Liver (tissue), 9 donors: ENCODE results near the gene DTNA. TPM values are rescaled to one million over a fixed set of nuclear protein-coding genes. Genes with fewer than 3 reads are reported as not detected.

Experiments
- DNase-seq: peaks from one replicate; pipeline ENCODE4 v3.0.0-alpha.2; 2017; ENCODE audit warnings: low spot score
- H3K27ac ChIP-seq, 2 donors: one replicate each; pipeline ENCODE4 v1.7.0; 2013; ENCODE audit warnings: inconsistent platforms in 2 of 2, low read length in 2 of 2, control low read depth in 1 of 2, low read depth in 1 of 2, mild to moderate bottlenecking in 1 of 2
- H3K27me3 ChIP-seq, 4 donors: one replicate each; pipeline versions ENCODE4 v1.6.1 to v1.7.0; 2013; ENCODE audit warnings: low read length in 3 of 4, inconsistent platforms in 1 of 4, mild to moderate bottlenecking in 1 of 4, moderate library complexity in 1 of 4; ENCODE audit not compliant: control insufficient read depth in 4 of 4, insufficient read depth in 4 of 4
- H3K36me3 ChIP-seq, 4 donors: one replicate each; pipeline versions ENCODE4 v1.6.1 to v1.7.0; 2013; ENCODE audit warnings: low read length in 3 of 4, mild to moderate bottlenecking in 3 of 4, low read depth in 1 of 4, moderate library complexity in 1 of 4; ENCODE audit not compliant: control insufficient read depth in 4 of 4, insufficient read depth in 3 of 4
- H3K4me1 ChIP-seq, 4 donors: one replicate each; pipeline versions ENCODE4 v1.6.1 to v1.7.0; 2013; ENCODE audit warnings: low read length in 3 of 4, mild to moderate bottlenecking in 3 of 4, moderate library complexity in 1 of 4; ENCODE audit not compliant: control insufficient read depth in 4 of 4, insufficient read depth in 4 of 4
- H3K4me3 ChIP-seq, 3 donors: one replicate each; pipeline versions ENCODE4 v1.6.1 to v1.7.0; 2013; ENCODE audit warnings: low read length in 3 of 3, control low read depth in 1 of 3, low read depth in 1 of 3, mild to moderate bottlenecking in 1 of 3
- H3K9ac ChIP-seq, 2 donors: one replicate each; pipeline ENCODE4 v1.7.0; 2013; ENCODE audit warnings: low read length in 2 of 2, mild to moderate bottlenecking in 2 of 2, moderate library complexity in 2 of 2, control low read depth in 1 of 2, low read depth in 1 of 2
- H3K9me3 ChIP-seq, 4 donors: one replicate each; pipeline versions ENCODE4 v1.6.1 to v1.7.0; 2013; ENCODE audit warnings: low read length in 3 of 4; ENCODE audit not compliant: control insufficient read depth in 4 of 4
- CTCF ChIP-seq: fragments of 150-350 bp; IDR thresholded peaks from 2 replicates; pipeline ENCODE4 v1.5.1; 2017; ENCODE audit warnings: improper control_type of control experiment, low read depth, low read length; ENCODE audit not compliant: missing input control
- EGR1 ChIP-seq, 2 donors: IDR thresholded peaks; 2 replicates each; pipeline ENCODE4 v1.6.1; 2016 to 2018; ENCODE audit warnings: antibody characterized with exemption in 2 of 2, low read depth in 2 of 2
- FOXA1 ChIP-seq: IDR thresholded peaks from 2 replicates; pipeline ENCODE4 v1.6.1; 2016; ENCODE audit warnings: antibody characterized with exemption
- FOXA2 ChIP-seq: IDR thresholded peaks from 2 replicates; pipeline ENCODE4 v1.6.1; 2016; ENCODE audit warnings: antibody characterized with exemption
- GABPA ChIP-seq, 2 donors: IDR thresholded peaks in 1 of 2; conservative IDR thresholded peaks in 1 of 2; 2 replicates each; pipeline ENCODE4 v1.6.1; 2016; ENCODE audit warnings: antibody characterized with exemption in 2 of 2, mild to moderate bottlenecking in 1 of 2, moderate library complexity in 1 of 2
- HNF4A ChIP-seq, 2 donors: conservative IDR thresholded peaks; 2 replicates each; pipeline ENCODE4 v1.6.1; 2016; ENCODE audit warnings: antibody characterized with exemption in 2 of 2, mild to moderate bottlenecking in 2 of 2
- HNF4G ChIP-seq: IDR thresholded peaks from 2 replicates; pipeline ENCODE4 v1.6.1; 2016; ENCODE audit warnings: antibody characterized with exemption
- JUND ChIP-seq, 2 donors: IDR thresholded peaks; 2 replicates each; pipeline ENCODE4 v1.6.1; 2016; ENCODE audit warnings: antibody characterized with exemption in 2 of 2
- MAX ChIP-seq: IDR thresholded peaks from 2 replicates; pipeline ENCODE4 v1.6.1; 2016; ENCODE audit warnings: antibody characterized with exemption
- NR2F2 ChIP-seq: IDR thresholded peaks from 2 replicates; pipeline ENCODE4 v1.6.1; 2016; ENCODE audit warnings: antibody characterized with exemption
- RAD21 ChIP-seq, 2 donors: IDR thresholded peaks; 2 replicates each; pipeline ENCODE4 v1.6.1; 2016; ENCODE audit warnings: antibody characterized with exemption in 2 of 2, mild to moderate bottlenecking in 2 of 2
- RXRA ChIP-seq, 2 donors: IDR thresholded peaks; 2 replicates each; pipeline ENCODE4 v1.6.1; 2017 to 2018; ENCODE audit warnings: antibody characterized with exemption in 2 of 2, mild to moderate bottlenecking in 1 of 2
- SP1 ChIP-seq: IDR thresholded peaks from 2 replicates; pipeline ENCODE4 v1.6.1; 2018; ENCODE audit warnings: antibody characterized with exemption, mild to moderate bottlenecking
- TAF1 ChIP-seq: conservative IDR thresholded peaks from 2 replicates; pipeline ENCODE4 v1.6.1; 2016; ENCODE audit warnings: antibody characterized with exemption, mild to moderate bottlenecking
- YY1 ChIP-seq: IDR thresholded peaks from 2 replicates; pipeline ENCODE4 v1.6.1; 2016; ENCODE audit warnings: antibody characterized with exemption, mild to moderate bottlenecking
- WGBS: extraction: QIAGEN DNeasy Blood & Tissue Kit; methylation state at CpG from one replicate; pipeline ENCODE4 v1.1.7; 2013; 5-methylcytosine and 5-hydroxymethylcytosine counted together
- polyA plus RNA-seq, 2 donors: library from polyadenylated mRNA; stranded (reverse) in 1 of 2; unstranded in 1 of 2; fragments of 200-250 nt in 1 of 2; fragments of >200 nt in 1 of 2; fragmentation: Nextera tagmentation in 1 of 2; extraction: Ambion mirVana in 1 of 2; gene quantifications; one replicate each; pipeline versions ENCODE4 v1.2.1 to v1.2.3, GENCODE V29; 2013 to 2015
- total RNA-seq, 2 donors: library from RNA; depleted of rRNA; stranded (reverse); fragments of >200 nt; gene quantifications; one replicate each; pipeline ENCODE4 v1.2.3, GENCODE V29; 2014
- TF ChIP-seq, protein P1 (sequence below): IDR thresholded peaks from 2 replicates; pipeline ENCODE4 v1.6.1; 2016; ENCODE audit warnings: antibody characterized with exemption
- TF ChIP-seq, protein P2 (sequence below): IDR thresholded peaks from 2 replicates; pipeline ENCODE4 v1.6.1; 2016; ENCODE audit warnings: antibody characterized with exemption
- TF ChIP-seq, protein P3 (sequence below): IDR thresholded peaks from 2 replicates; pipeline ENCODE4 v1.6.1; 2016; ENCODE audit warnings: antibody characterized with exemption, mild to moderate bottlenecking
- donor health status: healthy.
- donor health status: healthy.
- donor health status: healthy.
- donor health status: healthy.
- donor health status: healthy.

The DTNA gene
- total and polyA plus RNA-seq, 4 donors, result 0.33 to 3.2 (median 1.4) TPM

GRCh38 chr18:34858188-34858587 lies 148.1 kb downstream of the DTNA start:
- Histone ChIP-seq H3K27me3 (no peaks in the 10 kb centered on the region), H3K4me3 (no peak overlapping the region), H3K4me1 (no peaks in the 10 kb centered on the region), H3K27ac (no peak overlapping the region), H3K9ac (no peak overlapping the region), H3K9me3 (no peaks in the 10 kb centered on the region), H3K36me3 (no peaks in the 10 kb centered on the region)
- WGBS, result 95% methylated on average over 5 of the region's 5 CpGs
- DNase-seq, result no peak
- TF ChIP-seq CTCF (no peak), FOXA2 (no peak), YY1 (no peak), TAF1 (no peak), GABPA (IDR thresholded peaks at IDR 0.05 in 1 of 2, conservative IDR thresholded peaks at IDR 0.05 in 1 of 2) (no peak), FOXA1 (no peak), NR2F2 (no peak), SP1 (no peak), RXRA (IDR thresholded peaks at IDR 0.05) (no peak), JUND (IDR thresholded peaks at IDR 0.05) (no peak), EGR1 (IDR thresholded peaks at IDR 0.05; ENCODE audit: low read depth in 2 of 2) (no peak), HNF4A (conservative IDR thresholded peaks at IDR 0.05) (no peak), HNF4G (no peak), RAD21 (IDR thresholded peaks at IDR 0.05) (no peak)
- TF ChIP-seq, protein P1, sequence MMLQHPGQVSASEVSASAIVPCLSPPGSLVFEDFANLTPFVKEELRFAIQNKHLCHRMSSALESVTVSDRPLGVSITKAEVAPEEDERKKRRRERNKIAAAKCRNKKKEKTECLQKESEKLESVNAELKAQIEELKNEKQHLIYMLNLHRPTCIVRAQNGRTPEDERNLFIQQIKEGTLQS, result no peak
- TF ChIP-seq, protein P2, sequence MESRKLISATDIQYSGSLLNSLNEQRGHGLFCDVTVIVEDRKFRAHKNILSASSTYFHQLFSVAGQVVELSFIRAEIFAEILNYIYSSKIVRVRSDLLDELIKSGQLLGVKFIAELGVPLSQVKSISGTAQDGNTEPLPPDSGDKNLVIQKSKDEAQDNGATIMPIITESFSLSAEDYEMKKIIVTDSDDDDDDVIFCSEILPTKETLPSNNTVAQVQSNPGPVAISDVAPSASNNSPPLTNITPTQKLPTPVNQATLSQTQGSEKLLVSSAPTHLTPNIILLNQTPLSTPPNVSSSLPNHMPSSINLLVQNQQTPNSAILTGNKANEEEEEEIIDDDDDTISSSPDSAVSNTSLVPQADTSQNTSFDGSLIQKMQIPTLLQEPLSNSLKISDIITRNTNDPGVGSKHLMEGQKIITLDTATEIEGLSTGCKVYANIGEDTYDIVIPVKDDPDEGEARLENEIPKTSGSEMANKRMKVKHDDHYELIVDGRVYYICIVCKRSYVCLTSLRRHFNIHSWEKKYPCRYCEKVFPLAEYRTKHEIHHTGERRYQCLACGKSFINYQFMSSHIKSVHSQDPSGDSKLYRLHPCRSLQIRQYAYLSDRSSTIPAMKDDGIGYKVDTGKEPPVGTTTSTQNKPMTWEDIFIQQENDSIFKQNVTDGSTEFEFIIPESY, result no peak

DNA sequence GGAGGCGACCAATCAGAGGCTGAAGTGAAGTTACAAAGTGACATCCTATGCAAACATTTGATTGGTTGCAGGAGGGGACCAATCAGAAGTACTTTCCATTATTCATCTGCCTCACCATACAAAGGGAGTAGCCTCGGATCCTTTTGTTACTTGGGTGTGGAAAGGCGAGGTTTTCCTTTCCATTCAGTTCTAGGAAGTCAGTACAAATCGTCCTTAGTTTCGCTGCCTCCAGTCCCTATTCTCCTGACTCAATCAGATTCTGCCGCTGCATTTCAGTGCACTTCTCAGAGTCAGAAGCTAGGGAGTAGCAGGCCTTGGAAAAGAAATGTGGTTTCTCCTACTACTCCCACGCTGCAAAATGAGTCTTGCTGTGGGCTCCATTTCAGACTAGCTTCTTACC lies 149.4 kb downstream of the DTNA start:
- WGBS, result 92% methylated on average over 7 of the region's 7 CpGs
- TF ChIP-seq HNF4G, result no peak
- TF ChIP-seq FOXA2, result no peak
- no peak for TF ChIP-seq CTCF
- no peak for TF ChIP-seq FOXA1
- TF ChIP-seq MAX, result no peak
- TF ChIP-seq SP1, result no peak
- TF ChIP-seq, protein P2, result no peak
- no peak for TF ChIP-seq RXRA (IDR thresholded peaks at IDR 0.05)
- no peak for TF ChIP-seq HNF4A (conservative IDR thresholded peaks at IDR 0.05)
- TF ChIP-seq EGR1 (IDR thresholded peaks at IDR 0.05; ENCODE audit: low read depth in 2 of 2), result no peak
- TF ChIP-seq RAD21 (IDR thresholded peaks at IDR 0.05), result no peak
- TF ChIP-seq, protein P1, result no peak
- TF ChIP-seq TAF1, result no peak
- TF ChIP-seq JUND (IDR thresholded peaks at IDR 0.05), result no peak
- TF ChIP-seq, protein P3, sequence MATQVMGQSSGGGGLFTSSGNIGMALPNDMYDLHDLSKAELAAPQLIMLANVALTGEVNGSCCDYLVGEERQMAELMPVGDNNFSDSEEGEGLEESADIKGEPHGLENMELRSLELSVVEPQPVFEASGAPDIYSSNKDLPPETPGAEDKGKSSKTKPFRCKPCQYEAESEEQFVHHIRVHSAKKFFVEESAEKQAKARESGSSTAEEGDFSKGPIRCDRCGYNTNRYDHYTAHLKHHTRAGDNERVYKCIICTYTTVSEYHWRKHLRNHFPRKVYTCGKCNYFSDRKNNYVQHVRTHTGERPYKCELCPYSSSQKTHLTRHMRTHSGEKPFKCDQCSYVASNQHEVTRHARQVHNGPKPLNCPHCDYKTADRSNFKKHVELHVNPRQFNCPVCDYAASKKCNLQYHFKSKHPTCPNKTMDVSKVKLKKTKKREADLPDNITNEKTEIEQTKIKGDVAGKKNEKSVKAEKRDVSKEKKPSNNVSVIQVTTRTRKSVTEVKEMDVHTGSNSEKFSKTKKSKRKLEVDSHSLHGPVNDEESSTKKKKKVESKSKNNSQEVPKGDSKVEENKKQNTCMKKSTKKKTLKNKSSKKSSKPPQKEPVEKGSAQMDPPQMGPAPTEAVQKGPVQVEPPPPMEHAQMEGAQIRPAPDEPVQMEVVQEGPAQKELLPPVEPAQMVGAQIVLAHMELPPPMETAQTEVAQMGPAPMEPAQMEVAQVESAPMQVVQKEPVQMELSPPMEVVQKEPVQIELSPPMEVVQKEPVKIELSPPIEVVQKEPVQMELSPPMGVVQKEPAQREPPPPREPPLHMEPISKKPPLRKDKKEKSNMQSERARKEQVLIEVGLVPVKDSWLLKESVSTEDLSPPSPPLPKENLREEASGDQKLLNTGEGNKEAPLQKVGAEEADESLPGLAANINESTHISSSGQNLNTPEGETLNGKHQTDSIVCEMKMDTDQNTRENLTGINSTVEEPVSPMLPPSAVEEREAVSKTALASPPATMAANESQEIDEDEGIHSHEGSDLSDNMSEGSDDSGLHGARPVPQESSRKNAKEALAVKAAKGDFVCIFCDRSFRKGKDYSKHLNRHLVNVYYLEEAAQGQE, result no peak
- no peak for TF ChIP-seq GABPA (IDR thresholded peaks at IDR 0.05 in 1 of 2, conservative IDR thresholded peaks at IDR 0.05 in 1 of 2)
- TF ChIP-seq NR2F2, result no peak
- TF ChIP-seq YY1, result no peak

More for the DNA sequence above, 149.4 kb downstream of the DTNA start:
- Histone ChIP-seq H3K9me3 (no peaks in the 10 kb centered on the region), H3K9ac (no peak overlapping the region), H3K36me3 (no peaks in the 10 kb centered on the region), H3K4me3 (no peak overlapping the region), H3K27me3 (no peaks in the 10 kb centered on the region), H3K4me1 (no peaks in the 10 kb centered on the region), H3K27ac (no peak overlapping the region)
- no peak for DNase-seq
